HepG2 (cell line): ENCODE results near the gene DOLK. TPM values are rescaled to one million over a fixed set of nuclear protein-coding genes. Genes with fewer than 3 reads are reported as not detected.

Source experiments
- ATAC-seq: fragments of 200-7000 bp; cut with Tn5 transposase; 3 replicates; pipeline ENCODE4 v1.9.1; 2020; ENCODE audit warnings: mild to moderate bottlenecking, moderate library complexity
- BruUV-seq: library from RNA; stranded (reverse); fragments of 400-500 nt; replicated peaks from 2 replicates; lab custom pipeline; 2021; lab: Mats Ljungman, UMichigan
- CTCF ChIA-PET: fragments of 300-600 bp; formaldehyde crosslinking; extraction: SDS; loops from one replicate; lab custom pipeline; 2021; ENCODE audit warnings: low total read pairs, inconsistent platforms, low intra/inter-chr PET ratio; lab: Yijun Ruan, JAX
- POLR2A ChIA-PET: fragments of 350-600 bp; sonication (Branson Sonifier 250); formaldehyde crosslinking; loops from one replicate; lab custom pipeline; 2020; ENCODE audit warnings: antibody characterized with exemption, inconsistent platforms; lab: Yijun Ruan, JAX
- DNase-seq: peaks from one replicate; pipeline ENCODE4 v3.0.0-alpha.2; 2015; ENCODE audit warnings: low spot score
- FAIRE-seq: peaks from 3 replicates; lab custom pipeline; 2011; peaks lifted over from hg19 to GRCh38; lab: Jason Lieb, UNC
- H2AFZ ChIP-seq: one replicate; pipeline ENCODE4 v1.6.1; 2011; ENCODE audit warnings: low read length, inconsistent platforms
- H3K27ac ChIP-seq: fragments of 300-600 bp; 3 replicates; pipeline ENCODE4 v1.8.0; 2011; ENCODE audit warnings: mixed run types, mild to moderate bottlenecking, mixed read lengths, low read length, inconsistent platforms; ENCODE audit not compliant: insufficient read depth; ENCODE audit errors: extremely low read length
- H3K27me3 ChIP-seq, 2 experiments: fragments of 200-600 bp in 1 of 2; 2 replicates in 1 of 2; 3 replicates in 1 of 2; pipeline versions ENCODE4 v1.6.0 to v1.8.0; 2011; ENCODE audit warnings: low read length in 2 of 2, mild to moderate bottlenecking in 2 of 2, moderate library complexity in 2 of 2, inconsistent platforms in 1 of 2; ENCODE audit not compliant: insufficient read depth in 2 of 2, control insufficient read depth in 1 of 2
- H3K36me3 ChIP-seq, 2 experiments: fragments of 200-600 bp in 1 of 2; replicated peaks in 1 of 2; 2 replicates in 1 of 2; 3 replicates in 1 of 2; pipeline versions ENCODE4 v1.5.1 to v1.8.0; 2011; ENCODE audit warnings: low read length in 2 of 2, inconsistent platforms in 1 of 2; ENCODE audit not compliant: insufficient read depth in 2 of 2, control insufficient read depth in 1 of 2
- H3K4me1 ChIP-seq: 2 replicates; pipeline ENCODE4 v1.5.1; 2012; ENCODE audit warnings: low read length, inconsistent platforms; ENCODE audit not compliant: insufficient read depth
- H3K4me2 ChIP-seq: 2 replicates; pipeline ENCODE4 v1.6.0; 2011; ENCODE audit warnings: low read depth, low read length, inconsistent platforms
- H3K4me3 ChIP-seq, 3 experiments: fragments of 200-600 bp in 1 of 3; sonication (generic), shearing (Covaris generic) in 1 of 3; replicated peaks in 1 of 3; 2 replicates each; pipeline ENCODE4 v1.5.1; 2011 to 2016; ENCODE audit warnings: low read length in 3 of 3, inconsistent platforms in 2 of 3, low read depth in 2 of 3, mild to moderate bottlenecking in 2 of 3, control low read depth in 1 of 3, mixed read lengths in 1 of 3; ENCODE audit not compliant: insufficient read depth in 1 of 3
- H3K79me2 ChIP-seq: one replicate; pipeline ENCODE4 v1.6.1; 2011; ENCODE audit warnings: low read length, inconsistent platforms; ENCODE audit not compliant: insufficient read depth
- H3K9ac ChIP-seq: 2 replicates; pipeline ENCODE4 v1.6.0; 2011; ENCODE audit warnings: mild to moderate bottlenecking, low read depth, low read length, inconsistent platforms; ENCODE audit not compliant: insufficient read depth
- H3K9me3 ChIP-seq: 2 replicates; pipeline ENCODE4 v1.5.1; 2012; ENCODE audit warnings: mild to moderate bottlenecking, low read length
- H4K20me1 ChIP-seq: 2 replicates; pipeline ENCODE4 v1.6.0; 2011; ENCODE audit warnings: inconsistent platforms, mild to moderate bottlenecking, low read length, moderate library complexity; ENCODE audit not compliant: insufficient read depth
- CBFB ChIP-seq: sonication (generic); formaldehyde crosslinking; IDR thresholded peaks from 2 replicates; pipeline ENCODE4 v1.4.0; 2020; ENCODE audit warnings: missing genetic modification reagents
- PHF20 ChIP-seq: sonication (generic); formaldehyde crosslinking; IDR thresholded peaks from 2 replicates; pipeline ENCODE4 v1.5.0; 2020; ENCODE audit warnings: mild to moderate bottlenecking, missing genetic modification reagents
- RAD51 ChIP-seq: fragments of 450-650 bp; IDR thresholded peaks from 2 replicates; pipeline ENCODE4 v1.6.1; 2016; ENCODE audit warnings: borderline replicate concordance
- SNAI1 ChIP-seq: sonication (generic); formaldehyde crosslinking; IDR thresholded peaks from 2 replicates; pipeline ENCODE4 v1.5.0; 2020; ENCODE audit warnings: mild to moderate bottlenecking, missing genetic modification reagents, borderline replicate concordance
- SRSF4 ChIP-seq: fragments of 200-400 bp; formaldehyde crosslinking; IDR thresholded peaks from one replicate; pipeline ENCODE4 v1.6.1; 2018; ENCODE audit warnings: mild to moderate bottlenecking, low read depth, low read length, moderate library complexity; ENCODE audit not compliant: poor library complexity, severe bottlenecking
- THAP9 ChIP-seq: sonication (generic); formaldehyde crosslinking; IDR thresholded peaks from 2 replicates; pipeline ENCODE4; 2020; ENCODE audit warnings: missing genetic modification reagents, mild to moderate bottlenecking, borderline replicate concordance
- ZNF430 ChIP-seq: sonication (generic); formaldehyde crosslinking; IDR thresholded peaks from 2 replicates; pipeline ENCODE4 v1.9.0; 2021; ENCODE audit warnings: mild to moderate bottlenecking, missing genetic modification reagents
- ZNF546 ChIP-seq: sonication (generic); formaldehyde crosslinking; conservative IDR thresholded peaks from 2 replicates; pipeline ENCODE4 v1.8.1; 2023; ENCODE audit warnings: mild to moderate bottlenecking, missing genetic modification reagents
- ZNF883 ChIP-seq: sonication (generic); formaldehyde crosslinking; IDR thresholded peaks from 2 replicates; pipeline ENCODE4 v1.5.1; 2020; ENCODE audit warnings: mild to moderate bottlenecking, missing genetic modification reagents; ENCODE audit errors: not compliant biosample characterization
- ZSCAN20 ChIP-seq: sonication (generic); formaldehyde crosslinking; IDR thresholded peaks from 2 replicates; pipeline ENCODE4 v1.4.0; 2020; ENCODE audit warnings: missing genetic modification reagents, mild to moderate bottlenecking, borderline replicate concordance
- WGBS: methylation state at CpG from one replicate; pipeline ENCODE4 v1.1.6; 2017; ENCODE audit warnings: low lambda C conversion rate; 5-methylcytosine and 5-hydroxymethylcytosine counted together
- in situ Hi-C: cut with HindIII; loops from 2 replicates; pipeline ENCODE4 v1.10.0; 2017; ENCODE audit warnings: low pct_unique_long_range_greater_than_20kb; ENCODE audit not compliant: extremely low pct_ligation_motif_present
- intact Hi-C: fragments of 100-400 bp; cut with micrococcal nuclease; formaldehyde crosslinking; loops from one replicate; pipeline ENCODE4 v1.10.0; 2022; ENCODE audit not compliant: unreplicated experiment
- polyA plus RNA-seq, 8 experiments: library from polyadenylated mRNA; depleted of rRNA in 3 of 8; stranded (reverse) in 7 of 8; unstranded in 1 of 8; fragments of >200 nt; fragmentation: Illumina TruSeq in 4 of 8; extraction: Trizol in 4 of 8; gene quantifications; 2 replicates each; pipeline versions ENCODE4 v1.2.1 to v1.2.3, GENCODE V29; 2011 to 2016; ENCODE audit warnings: low read depth in 4 of 8, missing spikeins in 1 of 8, mixed read lengths in 1 of 8; ENCODE audit not compliant: insufficient read depth in 1 of 8
- total RNA-seq, 5 experiments: library from RNA; depleted of rRNA; stranded (reverse); fragments of >200 nt; fragmentation: Illumina TruSeq; extraction: Trizol; gene quantifications; 2 replicates each; pipeline ENCODE4 v1.2.3, GENCODE V29; 2016; ENCODE audit warnings: low read depth in 1 of 5
- TF ChIP-seq, protein P1 (sequence below): sonication (generic); formaldehyde crosslinking; IDR thresholded peaks from 2 replicates; pipeline ENCODE4 v1.9.0; 2021; ENCODE audit warnings: missing genetic modification reagents, borderline replicate concordance

DOLK gene
- total and polyA plus RNA-seq, 2 of the 13 experiments (the other 11 are each of a cell fraction or from before 2014, with no cell fraction given), result 15.4 to 18.7 TPM

DNA sequence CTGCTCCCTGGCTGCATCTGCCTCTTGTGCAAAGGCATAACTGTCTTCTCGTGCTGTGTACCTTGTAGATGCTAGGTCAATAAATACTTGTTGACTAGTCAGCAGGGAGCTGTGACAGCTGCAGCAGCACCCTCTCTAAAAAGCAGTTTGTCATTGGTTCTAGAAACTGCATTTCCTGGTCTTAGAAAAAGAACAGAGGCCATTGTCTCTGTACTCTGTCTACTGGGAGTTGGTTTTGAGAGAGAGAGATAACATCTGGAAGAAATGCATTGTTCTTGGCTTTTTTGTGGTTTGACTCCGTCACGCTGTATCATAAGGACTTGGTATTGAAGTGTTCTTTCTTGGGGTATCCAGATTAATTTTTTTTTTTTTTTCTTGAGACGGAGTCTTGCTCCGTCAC lies 48.4 kb upstream of the DOLK start:
- ChIA-PET CTCF (no interaction called here), POLR2A (no interaction called here)
- in situ Hi-C loops (no loop called here), intact Hi-C loops (no loop called here)
- Histone ChIP-seq H2AFZ (no peak overlapping the region), H3K27ac (no peak overlapping the region), H3K4me3 (no peak overlapping the region), H3K27me3 (no peaks in the 10 kb centered on the region), H3K9ac (no peak overlapping the region), H3K36me3 (peaks cover 43 to 82% of the 10 kb centered on the region in 2 experiments), H3K4me2 (no peak overlapping the region), H4K20me1 (no peaks in the 10 kb centered on the region), H3K9me3 (no peaks in the 10 kb centered on the region), H3K79me2 (no peaks in the 10 kb centered on the region), H3K4me1 (no peaks in the 10 kb centered on the region)
- ATAC-seq (no peak), FAIRE-seq (no peak), DNase-seq (no peak)
- no TSS peak for BruUV-seq
- TF ChIP-seq SRSF4, result no peak
- no peak for TF ChIP-seq SNAI1 (CRISPR knock-in tag)
- TF ChIP-seq, protein P1, sequence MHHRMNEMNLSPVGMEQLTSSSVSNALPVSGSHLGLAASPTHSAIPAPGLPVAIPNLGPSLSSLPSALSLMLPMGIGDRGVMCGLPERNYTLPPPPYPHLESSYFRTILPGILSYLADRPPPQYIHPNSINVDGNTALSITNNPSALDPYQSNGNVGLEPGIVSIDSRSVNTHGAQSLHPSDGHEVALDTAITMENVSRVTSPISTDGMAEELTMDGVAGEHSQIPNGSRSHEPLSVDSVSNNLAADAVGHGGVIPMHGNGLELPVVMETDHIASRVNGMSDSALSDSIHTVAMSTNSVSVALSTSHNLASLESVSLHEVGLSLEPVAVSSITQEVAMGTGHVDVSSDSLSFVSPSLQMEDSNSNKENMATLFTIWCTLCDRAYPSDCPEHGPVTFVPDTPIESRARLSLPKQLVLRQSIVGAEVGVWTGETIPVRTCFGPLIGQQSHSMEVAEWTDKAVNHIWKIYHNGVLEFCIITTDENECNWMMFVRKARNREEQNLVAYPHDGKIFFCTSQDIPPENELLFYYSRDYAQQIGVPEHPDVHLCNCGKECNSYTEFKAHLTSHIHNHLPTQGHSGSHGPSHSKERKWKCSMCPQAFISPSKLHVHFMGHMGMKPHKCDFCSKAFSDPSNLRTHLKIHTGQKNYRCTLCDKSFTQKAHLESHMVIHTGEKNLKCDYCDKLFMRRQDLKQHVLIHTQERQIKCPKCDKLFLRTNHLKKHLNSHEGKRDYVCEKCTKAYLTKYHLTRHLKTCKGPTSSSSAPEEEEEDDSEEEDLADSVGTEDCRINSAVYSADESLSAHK (CRISPR knock-in tag), result no peak
- TF ChIP-seq PHF20, result no peak
- no peak for TF ChIP-seq THAP9 (CRISPR knock-in tag)
- no peak for TF ChIP-seq ZNF546 (CRISPR knock-in tag)
- TF ChIP-seq ZNF430 (CRISPR knock-in tag), result no peak
- TF ChIP-seq ZNF883, result no peak
- no peak for TF ChIP-seq ZSCAN20
- TF ChIP-seq CBFB, result no peak
- TF ChIP-seq RAD51, result no peak
- 96% methylated on average over 5 of the region's 5 CpGs for whole genome bisulfite sequencing
